ENCODE measurements around the gene KCTD17.

KCTD17 gene

DNA sequence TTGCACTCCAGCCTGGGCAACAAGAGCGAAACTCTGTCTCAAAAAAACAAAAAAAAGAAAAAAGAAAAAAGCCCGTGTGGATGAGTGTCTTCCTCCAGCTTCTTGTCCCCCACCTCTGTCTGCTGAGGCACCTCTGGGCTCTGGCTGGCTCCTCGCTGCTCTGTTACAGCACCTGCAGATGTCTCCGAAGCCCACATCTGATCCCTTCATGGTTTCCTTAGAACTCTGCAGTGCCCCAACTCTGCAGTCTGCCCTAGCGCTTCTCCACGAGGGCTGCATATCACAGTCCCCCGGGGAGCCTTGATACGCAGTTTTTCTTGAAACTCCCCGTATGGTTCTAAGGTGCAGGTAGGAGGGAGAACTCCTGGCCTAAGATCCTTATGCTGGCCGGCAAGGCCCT, 15.9 kb downstream of the KCTD17 start:
- TF ChIP-seq CEBPB (IDR thresholded peaks at IDR 0.05): no peak
- TF ChIP-seq, protein P1, sequence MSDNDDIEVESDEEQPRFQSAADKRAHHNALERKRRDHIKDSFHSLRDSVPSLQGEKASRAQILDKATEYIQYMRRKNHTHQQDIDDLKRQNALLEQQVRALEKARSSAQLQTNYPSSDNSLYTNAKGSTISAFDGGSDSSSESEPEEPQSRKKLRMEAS (IDR thresholded peaks at IDR 0.05): no peak
- TF ChIP-seq, protein P2, sequence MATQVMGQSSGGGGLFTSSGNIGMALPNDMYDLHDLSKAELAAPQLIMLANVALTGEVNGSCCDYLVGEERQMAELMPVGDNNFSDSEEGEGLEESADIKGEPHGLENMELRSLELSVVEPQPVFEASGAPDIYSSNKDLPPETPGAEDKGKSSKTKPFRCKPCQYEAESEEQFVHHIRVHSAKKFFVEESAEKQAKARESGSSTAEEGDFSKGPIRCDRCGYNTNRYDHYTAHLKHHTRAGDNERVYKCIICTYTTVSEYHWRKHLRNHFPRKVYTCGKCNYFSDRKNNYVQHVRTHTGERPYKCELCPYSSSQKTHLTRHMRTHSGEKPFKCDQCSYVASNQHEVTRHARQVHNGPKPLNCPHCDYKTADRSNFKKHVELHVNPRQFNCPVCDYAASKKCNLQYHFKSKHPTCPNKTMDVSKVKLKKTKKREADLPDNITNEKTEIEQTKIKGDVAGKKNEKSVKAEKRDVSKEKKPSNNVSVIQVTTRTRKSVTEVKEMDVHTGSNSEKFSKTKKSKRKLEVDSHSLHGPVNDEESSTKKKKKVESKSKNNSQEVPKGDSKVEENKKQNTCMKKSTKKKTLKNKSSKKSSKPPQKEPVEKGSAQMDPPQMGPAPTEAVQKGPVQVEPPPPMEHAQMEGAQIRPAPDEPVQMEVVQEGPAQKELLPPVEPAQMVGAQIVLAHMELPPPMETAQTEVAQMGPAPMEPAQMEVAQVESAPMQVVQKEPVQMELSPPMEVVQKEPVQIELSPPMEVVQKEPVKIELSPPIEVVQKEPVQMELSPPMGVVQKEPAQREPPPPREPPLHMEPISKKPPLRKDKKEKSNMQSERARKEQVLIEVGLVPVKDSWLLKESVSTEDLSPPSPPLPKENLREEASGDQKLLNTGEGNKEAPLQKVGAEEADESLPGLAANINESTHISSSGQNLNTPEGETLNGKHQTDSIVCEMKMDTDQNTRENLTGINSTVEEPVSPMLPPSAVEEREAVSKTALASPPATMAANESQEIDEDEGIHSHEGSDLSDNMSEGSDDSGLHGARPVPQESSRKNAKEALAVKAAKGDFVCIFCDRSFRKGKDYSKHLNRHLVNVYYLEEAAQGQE (IDR thresholded peaks at IDR 0.05; ENCODE audit: low read depth): no peak
- no peak for TF ChIP-seq EGR1 (IDR thresholded peaks at IDR 0.05)
- no peak for TF ChIP-seq TAF1 (IDR thresholded peaks at IDR 0.05; ENCODE audit: low read depth)
- no peak for TF ChIP-seq EP300 (IDR thresholded peaks at IDR 0.05; ENCODE audit: borderline replicate concordance)
- TF ChIP-seq RAD21 (IDR thresholded peaks at IDR 0.05; ENCODE audit: low read depth): no peak
- TF ChIP-seq CREB1 (IDR thresholded peaks at IDR 0.05; ENCODE audit: low read depth): no peak
- no peak for TF ChIP-seq FOXM1 (IDR thresholded peaks at IDR 0.05; ENCODE audit: borderline replicate concordance, low read depth)
- no peak for TF ChIP-seq YY1 (IDR thresholded peaks at IDR 0.05; ENCODE audit: low read depth)
- TF ChIP-seq NFIC (IDR thresholded peaks at IDR 0.05): no peak
- no peak for TF ChIP-seq TCF12 (IDR thresholded peaks at IDR 0.05; ENCODE audit: low read depth)
- TF ChIP-seq, protein P3, sequence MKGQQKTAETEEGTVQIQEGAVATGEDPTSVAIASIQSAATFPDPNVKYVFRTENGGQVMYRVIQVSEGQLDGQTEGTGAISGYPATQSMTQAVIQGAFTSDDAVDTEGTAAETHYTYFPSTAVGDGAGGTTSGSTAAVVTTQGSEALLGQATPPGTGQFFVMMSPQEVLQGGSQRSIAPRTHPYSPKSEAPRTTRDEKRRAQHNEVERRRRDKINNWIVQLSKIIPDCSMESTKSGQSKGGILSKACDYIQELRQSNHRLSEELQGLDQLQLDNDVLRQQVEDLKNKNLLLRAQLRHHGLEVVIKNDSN (IDR thresholded peaks at IDR 0.05): no peak
- TF ChIP-seq TEAD4 (IDR thresholded peaks at IDR 0.05): no peak
- TF ChIP-seq ZBTB7A (IDR thresholded peaks at IDR 0.05; ENCODE audit: low read depth): no peak

DNA sequence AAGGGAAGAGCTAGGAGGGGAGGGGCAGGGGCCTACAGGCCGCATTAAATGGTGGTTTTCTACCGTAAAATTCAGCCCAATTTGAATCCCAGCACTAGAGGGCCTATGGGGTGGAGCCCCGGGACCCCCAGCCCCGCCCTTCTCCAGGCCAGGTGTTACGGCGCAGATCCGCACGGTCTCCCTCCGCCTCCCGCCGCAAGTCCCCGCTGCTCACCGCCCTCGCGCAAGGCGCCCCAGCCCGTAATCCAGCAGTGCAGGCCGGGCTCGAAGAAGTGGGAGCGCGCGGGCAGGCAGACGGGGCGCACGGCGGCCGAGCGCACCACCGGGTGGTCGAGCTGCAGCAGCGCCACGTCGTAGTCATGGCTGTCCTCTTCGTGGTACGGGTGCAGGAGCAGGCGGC, 17.3 kb downstream of the KCTD17 start:
- TF ChIP-seq TAF1 (IDR thresholded peaks at IDR 0.05; ENCODE audit: low read depth) (no peak), ZBTB7A (IDR thresholded peaks at IDR 0.05; ENCODE audit: low read depth) (no peak), TCF12 (IDR thresholded peaks at IDR 0.05; ENCODE audit: low read depth) (no peak), RAD21 (IDR thresholded peaks at IDR 0.05; ENCODE audit: low read depth) (no peak), NFIC (IDR thresholded peaks at IDR 0.05) (no peak), TEAD4 (IDR thresholded peaks at IDR 0.05) (no peak), FOXM1 (IDR thresholded peaks at IDR 0.05; ENCODE audit: borderline replicate concordance, low read depth) (no peak), CEBPB (IDR thresholded peaks at IDR 0.05) (no peak), YY1 (IDR thresholded peaks at IDR 0.05; ENCODE audit: low read depth) (no peak)
- TF ChIP-seq, protein P2 (IDR thresholded peaks at IDR 0.05; ENCODE audit: low read depth): no peak
- TF ChIP-seq, protein P3 (IDR thresholded peaks at IDR 0.05): no peak

DNA sequence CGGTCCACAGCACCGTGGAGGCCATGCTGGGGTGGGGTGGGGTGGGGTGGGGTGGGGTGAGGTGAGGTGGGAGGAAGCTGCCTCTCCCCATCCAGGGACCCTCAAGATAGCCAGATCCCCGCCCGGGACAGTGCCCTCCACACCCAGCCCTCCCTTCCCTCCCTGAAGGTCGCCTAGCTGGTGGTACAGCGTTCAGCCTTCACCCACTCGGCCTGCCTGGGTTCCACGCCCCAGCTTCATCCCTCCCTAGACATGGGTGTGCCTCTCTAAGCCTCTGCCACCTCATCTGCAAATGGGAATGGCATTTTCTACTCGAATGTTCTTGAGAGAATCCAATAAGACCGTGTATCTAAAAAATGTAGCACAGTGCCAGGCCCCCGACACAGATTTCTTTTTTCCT, 17.8 kb downstream of the KCTD17 start:
- TF ChIP-seq TCF12 (IDR thresholded peaks at IDR 0.05; ENCODE audit: low read depth): no peak
- TF ChIP-seq, protein P3 (IDR thresholded peaks at IDR 0.05): no peak
- no peak for TF ChIP-seq FOXM1 (IDR thresholded peaks at IDR 0.05; ENCODE audit: borderline replicate concordance, low read depth)
- TF ChIP-seq CREB1 (IDR thresholded peaks at IDR 0.05; ENCODE audit: low read depth): no peak
- no peak for TF ChIP-seq CEBPB (IDR thresholded peaks at IDR 0.05)
- TF ChIP-seq, protein P2 (IDR thresholded peaks at IDR 0.05; ENCODE audit: low read depth): no peak
- TF ChIP-seq, protein P1 (IDR thresholded peaks at IDR 0.05): no peak
- TF ChIP-seq TEAD4 (IDR thresholded peaks at IDR 0.05): no peak
- no peak for TF ChIP-seq YY1 (IDR thresholded peaks at IDR 0.05; ENCODE audit: low read depth)
- no peak for TF ChIP-seq EP300 (IDR thresholded peaks at IDR 0.05; ENCODE audit: borderline replicate concordance)
- no peak for TF ChIP-seq EGR1 (IDR thresholded peaks at IDR 0.05)
- TF ChIP-seq ZBTB7A (IDR thresholded peaks at IDR 0.05; ENCODE audit: low read depth): no peak
- no peak for TF ChIP-seq RAD21 (IDR thresholded peaks at IDR 0.05; ENCODE audit: low read depth)
- no peak for TF ChIP-seq TAF1 (IDR thresholded peaks at IDR 0.05; ENCODE audit: low read depth)
- no peak for TF ChIP-seq NFIC (IDR thresholded peaks at IDR 0.05)

DNA sequence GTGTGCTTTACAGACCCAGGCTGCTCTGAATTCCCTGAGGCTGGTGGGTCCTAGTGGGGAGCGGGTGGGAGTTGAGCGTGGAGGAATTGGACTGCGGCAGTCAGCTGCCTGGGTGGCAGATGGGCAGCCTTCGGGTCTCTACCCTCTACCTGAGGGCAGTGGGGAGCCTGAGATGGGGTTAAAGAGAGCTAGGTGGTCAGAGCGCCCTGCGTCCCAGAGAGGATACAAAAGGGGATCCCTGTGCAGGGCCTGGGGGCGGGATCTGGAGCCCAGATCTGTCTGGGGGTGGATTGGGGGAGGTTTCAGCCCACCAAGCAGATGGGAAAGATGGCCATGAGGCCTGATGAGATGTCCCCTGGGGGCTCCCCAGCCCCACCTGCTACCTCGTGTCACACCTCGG, 18.2 kb downstream of the KCTD17 start:
- TF ChIP-seq, protein P3 (IDR thresholded peaks at IDR 0.05): no peak
- TF ChIP-seq EP300 (IDR thresholded peaks at IDR 0.05; ENCODE audit: borderline replicate concordance) (no peak), CREB1 (IDR thresholded peaks at IDR 0.05; ENCODE audit: low read depth) (no peak), TCF12 (IDR thresholded peaks at IDR 0.05; ENCODE audit: low read depth) (no peak), FOXM1 (IDR thresholded peaks at IDR 0.05; ENCODE audit: borderline replicate concordance, low read depth) (no peak), YY1 (IDR thresholded peaks at IDR 0.05; ENCODE audit: low read depth) (no peak), NFIC (IDR thresholded peaks at IDR 0.05) (no peak), TAF1 (IDR thresholded peaks at IDR 0.05; ENCODE audit: low read depth) (no peak), EGR1 (IDR thresholded peaks at IDR 0.05) (no peak), ZBTB7A (IDR thresholded peaks at IDR 0.05; ENCODE audit: low read depth) (no peak), RAD21 (IDR thresholded peaks at IDR 0.05; ENCODE audit: low read depth) (no peak), TEAD4 (IDR thresholded peaks at IDR 0.05) (no peak), CEBPB (IDR thresholded peaks at IDR 0.05) (no peak)
- TF ChIP-seq, protein P1 (IDR thresholded peaks at IDR 0.05): no peak
- TF ChIP-seq, protein P2 (IDR thresholded peaks at IDR 0.05; ENCODE audit: low read depth): no peak

All from Ishikawa (cell line).